IPS-11a (cell line): ENCODE measurements around the gene SENP3.
A peak's percentile ranks its signal among the peaks of the same experiment; 100 is the strongest.

ENCODE experiments used
- H3K4me3 ChIP-seq: one replicate; pipeline ENCODE4 v1.5.1; 2013; ENCODE audit warnings: low read depth, low read length, control low read depth

SENP3 gene

DNA sequence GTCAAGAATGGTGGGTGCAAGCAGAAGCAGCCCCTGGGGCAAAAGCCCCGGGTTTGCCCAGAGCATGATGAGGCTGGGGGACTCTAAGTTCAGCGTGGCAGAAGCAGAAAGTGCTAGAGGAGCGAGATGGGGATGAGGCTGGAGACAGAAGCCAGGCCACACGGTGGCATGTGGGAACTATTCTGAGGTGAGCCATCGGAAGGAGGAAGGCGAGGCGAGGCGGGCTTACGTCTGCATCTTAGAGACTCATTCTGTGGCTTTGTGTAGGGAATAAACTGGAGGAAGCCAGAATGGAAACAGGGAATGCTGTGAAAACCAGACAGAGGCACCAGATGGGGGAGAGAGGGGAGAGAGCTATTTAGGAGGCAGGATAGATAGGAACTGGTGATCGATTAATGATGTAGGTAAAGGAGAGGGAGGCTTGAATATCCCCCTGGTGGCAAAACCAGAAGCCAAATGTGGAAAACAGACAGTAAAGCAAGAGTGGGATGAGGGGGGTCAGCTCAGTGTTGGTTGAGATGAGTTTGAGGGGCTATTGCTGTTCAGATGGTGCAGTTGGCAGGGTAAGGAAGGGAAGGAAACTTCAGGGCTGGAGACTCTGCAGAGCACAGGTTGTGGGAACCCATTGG is 6.3 kb upstream of the SENP3 start:
- H3K4me3 ChIP-seq = no peak overlapping the region

DNA sequence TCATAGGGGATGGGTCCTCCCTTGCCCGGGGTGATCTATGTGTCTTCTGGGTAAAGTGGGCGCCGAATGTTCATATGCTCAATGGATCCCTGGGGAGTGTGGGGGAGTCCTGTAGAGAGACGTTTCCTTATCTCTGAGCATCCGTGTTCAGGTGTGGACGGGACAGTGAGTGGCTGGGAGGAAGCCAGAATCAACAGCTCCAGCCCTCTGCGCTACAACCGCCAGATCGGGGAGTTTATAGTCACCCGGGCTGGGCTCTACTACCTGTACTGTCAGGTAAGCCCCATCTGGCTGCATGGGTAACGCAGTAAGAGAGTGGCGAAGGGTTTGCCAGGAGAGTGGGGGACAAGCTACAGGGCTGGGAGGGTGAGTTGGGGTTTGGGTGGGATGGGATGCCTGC is 5.1 kb upstream of the SENP3 start:
- no peak overlapping the region for H3K4me3 ChIP-seq

DNA sequence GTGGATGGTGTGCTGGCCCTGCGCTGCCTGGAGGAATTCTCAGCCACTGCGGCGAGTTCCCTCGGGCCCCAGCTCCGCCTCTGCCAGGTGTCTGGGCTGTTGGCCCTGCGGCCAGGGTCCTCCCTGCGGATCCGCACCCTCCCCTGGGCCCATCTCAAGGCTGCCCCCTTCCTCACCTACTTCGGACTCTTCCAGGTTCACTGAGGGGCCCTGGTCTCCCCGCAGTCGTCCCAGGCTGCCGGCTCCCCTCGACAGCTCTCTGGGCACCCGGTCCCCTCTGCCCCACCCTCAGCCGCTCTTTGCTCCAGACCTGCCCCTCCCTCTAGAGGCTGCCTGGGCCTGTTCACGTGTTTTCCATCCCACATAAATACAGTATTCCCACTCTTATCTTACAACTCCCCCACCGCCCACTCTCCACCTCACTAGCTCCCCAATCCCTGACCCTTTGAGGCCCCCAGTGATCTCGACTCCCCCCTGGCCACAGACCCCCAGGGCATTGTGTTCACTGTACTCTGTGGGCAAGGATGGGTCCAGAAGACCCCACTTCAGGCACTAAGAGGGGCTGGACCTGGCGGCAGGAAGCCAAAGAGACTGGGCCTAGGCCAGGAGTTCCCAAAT is 4.5 kb upstream of the SENP3 start:
- H3K4me3 ChIP-seq = no peak overlapping the region

DNA sequence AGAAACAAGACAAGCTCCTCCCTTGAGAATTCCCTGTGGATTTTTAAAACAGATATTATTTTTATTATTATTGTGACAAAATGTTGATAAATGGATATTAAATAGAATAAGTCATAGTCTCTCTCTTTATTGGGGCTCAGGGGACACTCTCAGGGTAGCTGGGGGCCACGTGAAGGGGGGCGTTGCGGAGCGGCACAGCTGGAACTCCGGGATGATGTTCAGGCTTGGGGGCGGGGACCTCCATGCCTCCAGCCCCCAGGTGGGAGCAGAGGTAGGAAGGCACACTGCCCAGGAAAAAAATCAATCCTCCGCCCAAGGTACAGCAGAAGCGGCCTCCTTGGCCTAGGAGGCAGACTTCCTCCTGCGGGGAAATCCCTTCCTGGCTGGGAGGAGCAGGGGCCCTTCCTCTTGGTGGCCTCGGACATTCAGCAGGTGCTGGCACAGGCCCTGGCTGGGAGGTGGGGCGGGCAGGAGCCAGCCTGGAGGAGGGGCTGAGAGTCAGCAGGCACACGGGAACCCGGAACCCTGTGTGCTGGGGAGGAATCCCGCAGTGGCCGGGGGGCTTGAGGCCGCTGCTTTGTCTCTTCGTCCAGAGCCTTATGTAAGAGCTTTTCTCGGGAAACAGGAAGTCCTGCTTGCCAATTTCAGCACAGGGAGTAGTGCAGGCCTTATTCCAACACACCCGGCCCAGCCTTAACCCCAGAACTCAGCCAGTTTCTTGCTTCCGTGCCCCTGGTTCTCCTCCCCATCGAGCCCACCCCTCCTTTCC is 3.8 kb upstream of the SENP3 start:
- no peak overlapping the region for H3K4me3 ChIP-seq

DNA sequence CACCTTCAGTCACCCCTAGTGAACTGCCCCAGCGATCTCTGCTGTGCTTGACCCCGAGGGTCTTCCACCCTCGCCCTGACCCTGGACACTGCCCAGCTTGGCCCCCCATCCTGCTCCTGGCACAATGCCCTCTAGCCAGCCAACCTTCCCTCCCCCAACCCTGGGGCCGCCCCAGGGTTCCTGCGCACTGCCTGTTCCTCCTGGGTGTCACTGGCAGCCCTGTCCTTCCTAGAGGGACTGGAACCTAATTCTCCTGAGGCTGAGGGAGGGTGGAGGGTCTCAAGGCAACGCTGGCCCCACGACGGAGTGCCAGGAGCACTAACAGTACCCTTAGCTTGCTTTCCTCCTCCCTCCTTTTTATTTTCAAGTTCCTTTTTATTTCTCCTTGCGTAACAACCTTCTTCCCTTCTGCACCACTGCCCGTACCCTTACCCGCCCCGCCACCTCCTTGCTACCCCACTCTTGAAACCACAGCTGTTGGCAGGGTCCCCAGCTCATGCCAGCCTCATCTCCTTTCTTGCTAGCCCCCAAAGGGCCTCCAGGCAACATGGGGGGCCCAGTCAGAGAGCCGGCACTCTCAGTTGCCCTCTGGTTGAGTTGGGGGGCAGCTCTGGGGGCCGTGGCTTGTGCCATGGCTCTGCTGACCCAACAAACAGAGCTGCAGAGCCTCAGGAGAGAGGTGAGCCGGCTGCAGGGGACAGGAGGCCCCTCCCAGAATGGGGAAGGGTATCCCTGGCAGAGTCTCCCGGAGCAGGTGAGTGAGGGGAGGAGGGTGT is 3.0 kb upstream of the SENP3 start, which contains the start of gene TNFSF13:
Gene TNFSF13 (plus strand): TSS at position 207 of the 776 bp plus-strand sequence. CDS start 290 bp downstream, at position 497.
- H3K4me3 ChIP-seq = no peak within 1 kb of the TSS

DNA sequence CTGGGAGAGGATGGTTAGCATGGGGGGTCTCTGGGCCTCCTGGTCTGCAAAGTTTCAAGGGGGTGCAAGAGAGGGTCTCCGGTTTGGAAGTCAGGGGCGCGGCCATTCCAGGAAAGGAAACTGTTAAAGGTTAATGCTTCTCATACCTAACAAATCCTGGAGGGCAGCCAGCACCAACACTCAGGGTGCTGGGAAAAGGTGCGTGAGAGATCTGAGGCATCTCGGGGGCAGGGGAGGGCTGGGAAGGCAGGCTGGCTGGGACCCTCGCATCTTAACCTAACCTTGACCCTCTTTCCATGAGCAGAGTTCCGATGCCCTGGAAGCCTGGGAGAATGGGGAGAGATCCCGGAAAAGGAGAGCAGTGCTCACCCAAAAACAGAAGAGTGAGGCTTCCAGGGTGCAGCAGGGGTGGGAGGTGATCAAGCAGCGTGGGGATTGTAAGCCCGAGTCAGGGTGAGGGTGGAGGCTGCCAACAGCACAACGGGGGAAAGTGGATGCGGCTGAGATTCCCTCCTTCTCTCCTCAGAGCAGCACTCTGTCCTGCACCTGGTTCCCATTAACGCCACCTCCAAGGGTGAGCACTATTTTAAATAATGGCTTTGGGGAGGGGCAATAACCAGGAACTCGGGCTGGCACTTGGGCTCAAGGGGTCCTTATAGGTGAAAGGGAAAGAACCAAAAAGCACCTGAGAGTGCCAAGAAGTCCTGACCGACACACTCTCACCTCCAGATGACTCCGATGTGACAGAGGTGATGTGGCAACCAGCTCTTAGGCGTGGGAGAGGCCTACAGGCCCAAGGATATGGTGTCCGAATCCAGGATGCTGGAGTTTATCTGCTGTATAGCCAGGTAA is 2.2 kb upstream of the SENP3 start:
- no peak overlapping the region for H3K4me3 ChIP-seq

DNA sequence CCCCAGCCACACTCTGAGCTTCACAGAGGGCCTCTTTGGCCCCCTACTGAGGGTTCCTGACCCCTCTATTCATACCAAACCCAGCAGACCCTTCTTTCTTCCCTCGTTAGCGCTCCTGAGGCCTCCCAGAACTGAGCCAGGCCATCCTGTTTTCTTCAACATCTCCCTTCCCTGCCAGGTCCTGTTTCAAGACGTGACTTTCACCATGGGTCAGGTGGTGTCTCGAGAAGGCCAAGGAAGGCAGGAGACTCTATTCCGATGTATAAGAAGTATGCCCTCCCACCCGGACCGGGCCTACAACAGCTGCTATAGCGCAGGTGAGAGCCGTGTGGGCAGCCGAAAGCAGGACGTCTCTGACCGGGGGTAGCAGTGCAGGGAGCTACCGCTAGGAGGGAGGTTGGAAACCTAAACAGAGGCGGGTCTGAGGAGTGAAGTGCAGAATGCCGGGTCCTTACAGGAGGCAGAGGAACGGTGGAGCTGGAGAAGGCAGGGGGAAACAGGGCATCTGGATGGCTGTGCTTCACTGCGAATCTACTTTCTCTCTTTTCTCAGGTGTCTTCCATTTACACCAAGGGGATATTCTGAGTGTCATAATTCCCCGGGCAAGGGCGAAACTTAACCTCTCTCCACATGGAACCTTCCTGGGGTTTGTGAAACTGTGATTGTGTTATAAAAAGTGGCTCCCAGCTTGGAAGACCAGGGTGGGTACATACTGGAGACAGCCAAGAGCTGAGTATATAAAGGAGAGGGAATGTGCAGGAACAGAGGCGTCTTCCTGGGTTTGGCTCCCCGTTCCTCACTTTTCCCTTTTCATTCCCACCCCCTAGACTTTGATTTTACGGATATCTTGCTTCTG is 1.3 kb upstream of the SENP3 start:
- H3K4me3 ChIP-seq = peak overlapping the region; percentile 13

DNA sequence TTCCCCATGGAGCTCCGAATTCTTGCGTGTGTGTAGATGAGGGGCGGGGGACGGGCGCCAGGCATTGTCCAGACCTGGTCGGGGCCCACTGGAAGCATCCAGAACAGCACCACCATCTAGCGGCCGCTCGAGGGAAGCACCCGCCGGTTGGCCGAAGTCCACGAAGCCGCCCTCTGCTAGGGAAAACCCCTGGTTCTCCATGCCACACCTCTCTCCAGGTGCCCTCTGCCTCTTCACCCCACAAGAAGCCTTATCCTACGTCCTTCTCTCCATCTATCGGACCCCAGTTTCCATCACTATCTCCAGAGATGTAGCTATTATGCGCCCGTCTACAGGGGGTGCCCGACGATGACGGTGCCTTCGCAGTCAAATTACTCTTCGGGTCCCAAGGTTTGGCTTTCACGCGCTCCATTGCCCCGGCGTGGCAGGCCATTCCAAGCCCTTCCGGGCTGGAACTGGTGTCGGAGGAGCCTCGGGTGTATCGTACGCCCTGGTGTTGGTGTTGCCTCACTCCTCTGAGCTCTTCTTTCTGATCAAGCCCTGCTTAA is 617 bp upstream of the SENP3 start:
- H3K4me3 ChIP-seq = peak overlapping the region; percentile 81

DNA sequence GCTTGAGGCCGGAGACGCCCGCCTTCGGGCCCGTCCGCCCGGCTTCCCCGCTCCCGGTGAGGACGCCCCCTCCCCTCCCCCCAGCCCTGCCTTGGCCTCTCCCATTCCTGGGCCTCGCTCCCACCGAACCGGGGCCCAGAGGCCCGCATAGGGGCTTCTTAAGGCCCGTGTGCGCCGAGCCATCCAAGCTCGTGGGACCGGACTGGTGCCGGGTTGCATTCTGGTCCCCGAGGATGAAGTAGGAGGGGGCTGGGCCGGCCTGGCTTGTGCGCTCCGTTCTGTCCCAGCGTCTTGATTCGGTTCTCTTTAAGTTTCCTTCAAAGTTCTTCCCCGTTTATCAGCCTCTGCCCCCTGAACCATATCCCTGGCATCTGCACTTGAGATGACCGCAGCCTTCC is 488 bp downstream of the SENP3 start:
- H3K4me3 ChIP-seq = peak overlapping the region; percentile 81

DNA sequence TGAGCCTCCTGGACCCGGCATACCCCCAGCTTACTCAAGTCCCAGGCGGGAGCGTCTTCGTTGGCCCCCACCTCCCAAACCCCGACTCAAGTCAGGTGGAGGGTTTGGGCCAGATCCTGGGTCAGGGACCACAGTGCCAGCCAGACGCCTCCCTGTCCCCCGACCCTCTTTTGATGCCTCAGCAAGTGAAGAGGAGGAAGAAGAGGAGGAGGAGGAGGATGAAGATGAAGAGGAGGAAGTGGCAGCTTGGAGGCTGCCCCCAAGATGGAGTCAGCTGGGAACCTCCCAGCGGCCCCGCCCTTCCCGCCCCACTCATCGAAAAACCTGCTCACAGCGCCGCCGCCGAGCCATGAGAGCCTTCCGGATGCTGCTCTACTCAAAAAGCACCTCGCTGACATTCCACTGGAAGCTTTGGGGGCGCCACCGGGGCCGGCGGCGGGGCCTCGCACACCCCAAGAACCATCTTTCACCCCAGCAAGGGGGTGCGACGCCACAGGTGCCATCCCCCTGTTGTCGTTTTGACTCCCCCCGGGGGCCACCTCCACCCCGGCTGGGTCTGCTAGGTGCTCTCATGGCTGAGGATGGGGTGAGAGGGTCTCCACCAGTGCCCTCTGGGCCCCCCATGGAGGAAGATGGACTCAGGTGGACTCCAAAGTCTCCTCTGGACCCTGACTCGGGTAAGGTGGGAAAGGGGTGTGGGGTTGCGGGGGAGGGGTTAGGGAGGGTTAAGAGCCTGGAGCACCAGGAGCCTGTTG is 1.6 kb downstream of the SENP3 start:
- no peak overlapping the region for H3K4me3 ChIP-seq

DNA sequence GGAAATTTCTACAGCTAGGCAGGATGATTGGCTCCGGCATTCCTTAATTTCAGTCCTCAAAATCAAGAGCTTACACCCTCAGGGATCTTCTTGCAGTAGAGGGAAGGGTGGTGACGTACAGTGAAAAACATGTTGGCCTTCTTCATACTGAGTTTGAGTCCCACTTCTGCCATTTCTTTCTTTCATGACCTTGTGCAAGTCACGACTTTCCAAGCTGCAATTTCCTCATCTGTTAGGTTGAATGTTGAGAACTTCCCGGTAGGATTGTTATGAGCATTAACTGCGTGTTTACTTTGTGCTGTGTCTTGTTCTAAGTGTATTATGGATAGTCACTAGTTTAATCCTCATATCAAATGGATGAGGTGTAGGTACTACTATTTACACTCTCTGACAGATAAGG is 7.9 kb downstream of the SENP3 start:
- no peak overlapping the region for H3K4me3 ChIP-seq

DNA sequence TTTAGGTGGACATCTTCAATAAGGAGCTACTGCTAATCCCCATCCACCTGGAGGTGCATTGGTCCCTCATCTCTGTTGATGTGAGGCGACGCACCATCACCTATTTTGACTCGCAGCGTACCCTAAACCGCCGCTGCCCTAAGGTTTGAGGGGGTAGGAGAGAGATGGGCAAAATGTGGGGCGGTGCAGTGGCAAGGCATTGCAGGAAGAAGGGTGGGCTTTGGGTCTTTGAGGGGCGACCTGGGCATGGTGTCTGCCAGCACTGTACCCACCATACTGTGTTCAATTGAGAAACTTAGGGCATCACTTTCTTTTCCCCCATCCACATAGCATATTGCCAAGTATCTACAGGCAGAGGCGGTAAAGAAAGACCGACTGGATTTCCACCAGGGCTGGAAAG is 8.6 kb downstream of the SENP3 start:
- no peak overlapping the region for H3K4me3 ChIP-seq

DNA sequence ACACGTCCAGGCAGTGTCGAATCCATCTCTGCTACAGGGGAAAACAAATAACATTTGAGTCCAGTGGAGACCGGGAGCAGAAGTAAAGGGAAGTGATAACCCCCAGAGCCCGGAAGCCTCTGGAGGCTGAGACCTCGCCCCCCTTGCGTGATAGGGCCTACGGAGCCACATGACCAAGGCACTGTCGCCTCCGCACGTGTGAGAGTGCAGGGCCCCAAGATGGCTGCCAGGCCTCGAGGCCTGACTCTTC is 10.5 kb downstream of the SENP3 start:
- H3K4me3 ChIP-seq = peak overlapping the region; percentile 56

DNA sequence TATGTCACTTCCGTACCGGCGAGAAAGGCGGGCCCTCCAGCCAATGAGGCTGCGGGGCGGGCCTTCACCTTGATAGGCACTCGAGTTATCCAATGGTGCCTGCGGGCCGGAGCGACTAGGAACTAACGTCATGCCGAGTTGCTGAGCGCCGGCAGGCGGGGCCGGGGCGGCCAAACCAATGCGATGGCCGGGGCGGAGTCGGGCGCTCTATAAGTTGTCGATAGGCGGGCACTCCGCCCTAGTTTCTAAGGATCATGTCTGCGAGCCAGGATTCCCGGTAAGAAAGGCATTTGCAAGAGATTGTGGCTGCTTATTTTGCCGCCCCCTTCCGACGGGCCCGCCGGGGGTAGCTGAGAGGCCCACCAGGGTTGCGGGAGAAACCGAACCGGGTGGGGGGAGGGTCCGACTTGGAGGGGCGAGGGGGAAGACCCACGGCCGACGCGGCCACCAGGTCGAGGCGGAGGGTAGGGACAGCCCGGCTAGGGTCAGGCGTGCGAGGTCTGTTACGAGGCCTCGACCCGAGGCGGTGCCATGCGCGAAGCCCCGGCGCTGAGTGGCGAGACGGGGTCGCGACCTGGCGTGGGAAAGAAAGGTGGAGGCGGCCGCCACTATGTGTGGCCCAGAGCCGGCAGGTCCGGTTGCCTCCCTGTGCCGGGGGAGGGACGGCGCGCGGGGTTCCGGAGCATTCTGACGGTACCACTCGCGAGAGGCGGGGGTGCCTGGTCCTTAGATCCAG is 11.0 kb downstream of the SENP3 start:
- H3K4me3 ChIP-seq = peak overlapping the region; percentile 97

DNA sequence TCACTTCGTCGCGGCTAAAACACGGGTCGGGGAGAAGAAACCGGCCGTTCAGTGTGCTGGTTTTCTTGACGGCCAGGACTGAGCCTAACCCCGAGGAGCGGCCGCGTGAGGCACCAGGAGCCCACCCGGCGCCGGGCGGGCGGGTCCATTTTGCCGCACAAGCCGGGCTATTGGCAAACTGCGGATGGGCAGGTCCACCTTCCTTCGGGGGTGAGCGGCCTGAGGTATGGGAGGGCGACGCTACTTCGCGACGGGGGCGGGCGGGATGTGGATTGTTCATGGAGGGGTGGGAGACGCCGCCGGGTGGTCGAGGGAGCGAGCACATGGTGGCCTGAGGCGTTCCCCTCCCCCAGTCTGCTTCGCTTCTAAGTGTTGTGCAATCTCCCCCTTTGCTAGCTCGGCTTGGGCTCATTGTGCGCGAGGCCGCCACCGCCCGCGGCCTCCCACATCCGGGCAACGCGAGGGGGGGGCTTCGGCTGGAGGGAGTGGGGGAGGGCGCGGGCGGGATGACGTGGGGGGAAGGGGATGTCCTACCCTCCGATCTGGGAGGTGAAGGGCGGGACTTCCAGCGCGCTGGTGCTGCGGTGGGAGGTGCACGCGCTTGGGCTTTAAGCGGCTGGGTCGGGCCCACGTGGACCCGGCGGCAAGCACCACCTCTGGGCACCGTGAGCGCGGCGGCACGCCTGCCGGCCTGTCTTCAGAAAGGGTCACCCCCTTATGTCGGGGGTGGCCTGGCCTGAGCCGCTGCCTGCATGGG is 11.8 kb downstream of the SENP3 start:
- H3K4me3 ChIP-seq = peak overlapping the region; percentile 97

DNA sequence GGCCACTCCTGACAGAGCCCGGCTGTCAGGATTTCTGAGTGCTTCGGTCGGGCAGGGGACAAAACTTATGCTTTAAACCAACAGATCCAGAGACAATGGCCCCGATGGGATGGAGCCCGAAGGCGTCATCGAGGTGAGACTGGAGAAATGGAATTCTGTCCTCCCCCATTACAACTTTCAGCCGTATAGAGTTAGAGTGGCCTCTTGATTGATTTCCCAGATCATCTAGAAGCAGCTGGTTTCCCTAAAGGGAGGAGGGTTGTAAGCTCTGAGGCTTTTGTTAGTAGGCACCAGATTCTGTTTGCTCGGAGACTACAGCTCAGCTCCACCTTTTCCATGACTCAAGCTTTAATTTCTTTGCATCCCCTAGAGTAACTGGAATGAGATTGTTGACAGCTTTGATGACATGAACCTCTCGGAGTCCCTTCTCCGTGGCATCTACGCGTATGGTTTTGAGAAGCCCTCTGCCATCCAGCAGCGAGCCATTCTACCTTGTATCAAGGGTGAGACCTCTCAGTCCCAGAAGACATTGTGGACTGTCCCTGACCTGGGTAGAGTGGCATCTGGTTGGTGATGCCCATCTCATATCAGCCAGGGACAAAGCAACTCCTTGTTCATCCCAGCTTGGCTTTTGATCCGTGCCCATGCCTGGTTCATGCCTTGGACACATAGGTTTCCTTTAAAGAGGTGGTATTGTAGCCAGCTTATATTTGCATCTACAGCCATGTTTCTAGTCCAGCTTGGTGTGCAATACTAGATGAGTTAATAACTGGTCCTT is 12.6 kb downstream of the SENP3 start:
- peak overlapping the region; percentile 97 for H3K4me3 ChIP-seq

DNA sequence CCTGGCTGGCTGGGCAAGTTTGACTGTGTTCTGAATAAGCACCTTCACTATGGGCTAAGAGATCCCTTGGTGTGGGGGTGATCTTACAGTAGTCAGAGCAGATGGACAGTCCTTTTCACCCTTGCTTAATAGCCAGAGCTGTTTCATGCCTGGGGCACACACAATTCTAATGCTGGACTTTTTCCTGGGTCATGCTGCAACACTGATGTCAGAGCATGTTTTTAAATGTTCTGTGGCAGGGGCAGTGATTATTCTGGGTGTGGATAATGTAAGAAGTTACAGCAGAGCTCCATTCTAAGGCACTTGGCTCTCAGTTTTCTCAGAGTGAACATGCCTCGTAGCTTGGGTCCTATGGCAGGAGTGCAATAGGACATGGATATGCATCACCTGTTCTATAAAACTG is 13.8 kb downstream of the SENP3 start:
- peak overlapping the region; percentile 4 for H3K4me3 ChIP-seq
